ENCODE data around the gene PMVK.

Gene PMVK

DNA sequence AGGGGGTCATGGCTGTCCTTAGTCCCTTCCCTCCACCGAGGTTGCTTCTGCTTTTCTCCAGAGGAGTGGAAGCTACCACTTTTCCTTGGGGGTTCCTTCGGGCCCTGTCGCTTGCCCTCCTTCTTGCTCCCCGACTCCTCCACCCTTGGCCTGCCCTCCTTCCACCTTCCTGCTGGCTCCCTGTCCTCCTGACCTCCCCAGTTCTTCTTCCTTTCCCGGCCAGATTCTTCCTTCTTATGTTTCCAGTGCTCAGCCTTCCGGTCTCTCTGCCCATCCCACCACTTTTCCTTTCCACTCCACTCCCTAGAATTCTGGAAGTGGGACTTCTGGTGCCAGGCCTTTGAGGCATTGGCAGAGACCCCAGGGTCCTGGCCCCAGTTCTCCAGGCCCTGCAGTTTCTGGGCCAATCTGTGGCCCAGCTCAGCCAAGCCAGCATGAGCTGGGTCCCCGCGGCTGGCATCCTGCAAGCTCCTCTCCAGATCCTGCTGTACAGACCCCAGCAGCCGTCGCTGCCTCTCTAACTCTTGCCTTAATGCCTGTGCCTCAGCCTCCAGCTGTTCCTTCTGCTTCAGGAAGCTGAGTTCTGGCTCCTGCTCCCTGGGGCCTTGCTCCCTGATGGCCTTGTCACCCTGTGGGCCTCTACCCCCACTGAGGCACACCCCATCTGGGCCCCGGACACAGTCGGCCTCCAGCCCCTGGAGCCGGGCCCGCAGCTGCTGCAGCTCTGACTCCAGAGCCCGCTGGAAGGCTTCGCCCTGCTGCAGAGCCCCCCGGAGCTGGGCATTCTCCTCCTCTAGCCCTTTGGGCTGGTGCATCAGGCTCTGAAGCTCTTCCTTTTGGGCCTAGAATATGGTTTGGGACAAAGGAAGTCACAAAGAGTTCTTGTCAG is 9.7 kb upstream of the PMVK start:
- DNase-seq (ENCODE audit: low read depth), result no peak

GRCh38 chr1:154945160-154945961 is 8.8 kb upstream of the PMVK start:
- no peak for DNase-seq (ENCODE audit: low read depth)

DNA sequence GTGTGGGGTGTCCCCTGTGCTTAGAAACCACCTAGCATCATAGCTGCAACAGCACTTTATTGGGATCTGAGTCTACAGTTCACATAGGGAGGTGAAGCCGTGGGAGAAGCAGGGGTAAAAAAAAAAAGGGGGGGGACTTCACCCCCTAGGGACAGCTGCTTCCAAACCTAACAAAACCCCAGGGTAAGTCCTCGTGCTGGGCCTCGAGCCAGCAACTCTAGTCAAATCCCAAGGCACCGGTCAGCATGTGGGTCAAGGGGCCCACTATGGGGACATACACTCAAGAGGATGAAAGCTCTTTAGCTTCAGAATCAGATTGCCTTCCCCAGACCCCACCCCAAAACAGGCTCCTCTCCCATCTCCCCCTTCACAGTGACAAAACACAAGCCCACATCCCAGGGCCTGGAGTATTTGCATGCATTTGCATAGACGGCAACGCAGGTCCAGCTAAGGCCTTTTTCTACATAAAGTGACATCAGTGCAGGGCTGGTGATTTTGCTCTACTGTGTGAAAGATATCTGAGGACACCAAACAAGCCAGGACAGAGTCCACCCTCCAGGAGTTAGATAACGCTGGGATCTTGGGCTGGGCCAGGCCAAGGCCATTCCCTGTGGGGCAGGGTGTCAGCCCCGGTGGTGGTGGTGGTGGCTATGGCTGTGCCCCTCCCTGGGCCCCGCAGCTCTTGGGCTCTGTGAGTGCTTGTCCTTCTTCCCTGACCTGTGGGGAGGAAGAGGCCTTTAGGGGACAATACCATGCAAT is 8.1 kb upstream of the PMVK start:
- no peak for DNase-seq (ENCODE audit: low read depth)

- no peak for DNase-seq (ENCODE audit: low read depth)
Observed at GRCh38 chr1:154943649-154944400, 7.3 kb upstream of the PMVK start.

DNA sequence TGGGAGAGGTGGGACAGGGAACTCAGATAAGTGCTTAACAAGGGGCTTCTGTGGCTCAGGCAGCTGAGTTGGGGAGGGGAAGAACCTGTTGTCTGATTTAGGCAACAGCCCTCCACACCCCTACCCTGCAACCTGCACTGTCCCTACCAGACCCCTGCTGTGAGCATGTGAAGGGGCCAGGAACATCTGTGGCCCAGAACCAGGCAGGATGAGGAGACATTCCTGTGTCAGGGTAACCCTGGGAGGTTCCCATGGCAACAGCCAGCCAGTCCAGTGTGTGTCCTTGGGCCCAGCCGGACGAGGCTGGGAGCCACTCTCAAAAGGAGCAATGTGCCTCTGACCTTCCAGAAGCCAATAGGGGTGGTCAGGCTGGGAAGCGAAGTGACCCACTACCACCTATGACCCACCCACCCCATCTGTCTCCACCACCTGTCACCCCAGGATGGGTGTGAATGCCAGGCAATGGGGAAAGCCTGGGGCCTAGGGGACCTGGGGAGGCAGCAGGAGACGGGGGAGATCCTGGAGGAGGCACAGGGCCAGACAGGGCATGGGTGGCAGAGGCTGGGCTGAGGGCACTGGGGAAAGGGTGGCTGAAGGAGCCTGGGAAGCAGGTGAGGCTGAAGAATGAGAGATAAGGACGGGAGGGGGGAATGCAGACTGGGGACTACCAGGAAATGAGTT is 5.0 kb upstream of the PMVK start:
- DNase-seq (ENCODE audit: low read depth), result no peak

DNA sequence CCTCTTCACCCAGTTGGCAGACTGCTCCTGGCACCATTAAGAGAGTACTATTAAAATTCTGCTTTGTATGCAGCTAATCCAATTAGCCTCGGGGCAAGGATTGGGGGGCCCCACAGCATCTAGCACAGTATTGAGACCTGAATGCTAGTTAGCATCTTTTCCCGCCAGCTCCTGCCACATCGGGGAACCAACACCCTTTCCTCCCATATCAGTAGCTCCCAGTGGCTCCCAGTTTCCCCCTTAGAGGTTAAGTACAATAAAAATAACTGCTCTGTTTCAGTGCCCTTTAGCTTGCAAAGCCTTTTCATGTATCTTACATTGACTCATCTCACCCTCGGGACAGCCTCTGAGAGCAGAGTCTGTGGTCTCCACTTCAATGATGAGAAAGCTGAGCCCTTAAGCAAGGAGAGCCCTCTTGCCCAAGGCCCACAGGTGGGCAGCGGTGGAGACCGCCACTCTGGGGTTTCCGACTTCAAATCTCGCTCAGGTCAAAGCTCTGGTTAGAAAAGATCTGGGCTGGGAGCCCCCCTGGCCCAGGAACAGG is 4.2 kb upstream of the PMVK start:
- DNase-seq (ENCODE audit: low read depth), result no peak

GRCh38 chr1:154940213-154940560 is 3.7 kb upstream of the PMVK start:
- DNase-seq (ENCODE audit: low read depth), result no peak

GRCh38 chr1:154938604-154939399 is 2.3 kb upstream of the PMVK start:
- no peak for DNase-seq (ENCODE audit: low read depth)

GRCh38 chr1:154937988-154938386 is 1.5 kb upstream of the PMVK start:
- DNase-seq (ENCODE audit: low read depth), result no peak

DNA sequence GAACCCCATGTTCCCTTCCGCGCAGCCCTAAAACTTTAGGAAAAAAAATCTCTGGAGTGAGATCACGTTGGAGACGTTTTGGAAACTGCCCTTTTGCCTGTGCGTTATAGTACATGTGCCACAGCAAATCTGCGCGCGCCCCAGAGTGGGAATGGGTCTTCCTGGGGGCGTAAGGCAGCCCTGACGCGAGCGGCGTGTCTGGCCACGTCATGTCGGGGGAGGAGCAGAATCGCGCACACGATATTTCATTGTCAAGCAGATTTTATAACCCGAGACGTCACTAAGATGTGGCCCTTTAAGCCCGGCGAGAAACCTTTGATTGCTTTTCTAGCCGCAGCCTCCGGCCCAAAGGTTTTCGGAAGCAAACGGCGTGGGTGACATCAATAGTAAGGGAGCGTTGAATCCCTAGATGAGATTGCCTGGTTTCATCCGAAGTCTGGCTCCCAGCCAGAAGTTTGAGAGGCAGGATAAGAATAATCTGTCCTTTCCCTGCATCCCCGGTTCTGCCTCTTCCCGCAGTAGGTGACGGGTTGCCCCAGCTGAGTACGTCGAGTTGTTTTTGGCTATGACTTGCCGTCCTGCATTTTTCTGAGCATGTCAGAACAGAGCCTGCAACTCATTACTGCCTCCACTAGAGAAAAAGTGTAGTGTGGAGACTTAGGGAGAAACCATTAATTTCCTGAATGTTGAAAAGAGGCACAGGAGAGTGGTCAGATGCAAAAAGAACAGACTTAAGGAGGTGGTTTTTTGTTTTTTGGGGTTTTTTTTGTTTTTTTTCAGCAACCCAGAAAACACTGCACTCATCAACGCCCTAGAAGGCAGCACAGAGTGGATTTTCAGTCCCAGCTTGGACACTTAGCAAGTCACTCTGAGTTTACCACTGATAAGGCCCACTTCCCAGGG is 817 bp upstream of the PMVK start:
- DNase-seq (ENCODE audit: low read depth), result peak; percentile 80

- no peak for DNase-seq (ENCODE audit: low read depth)
Observed at GRCh38 chr1:154935749-154936554, 567 bp downstream of the PMVK start.

GRCh38 chr1:154934358-154934948 is 2.1 kb downstream of the PMVK start:
- no peak for DNase-seq (ENCODE audit: low read depth)

GRCh38 chr1:154931940-154932487 is 4.5 kb downstream of the PMVK start:
- DNase-seq (ENCODE audit: low read depth), result no peak

DNA sequence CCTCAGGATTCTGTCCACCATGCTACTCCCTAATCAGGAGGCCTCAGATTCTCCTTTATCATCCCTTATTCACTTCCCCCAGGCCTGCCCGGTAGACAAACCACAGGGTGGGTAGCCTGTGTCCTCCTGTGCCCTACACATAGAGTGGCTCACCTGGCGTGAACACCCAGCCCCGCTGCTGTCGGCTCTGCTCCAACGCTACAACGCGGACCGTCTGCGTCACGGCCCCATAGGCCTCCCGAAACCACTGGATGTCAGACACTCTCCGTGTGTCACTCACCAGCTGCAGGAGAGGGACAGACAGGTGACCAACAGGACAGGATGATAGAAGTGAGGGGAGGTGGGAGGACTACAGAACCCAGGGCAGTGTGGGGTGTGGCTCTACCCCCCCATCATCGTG is 10.3 kb downstream of the PMVK start:
- DNase-seq (ENCODE audit: low read depth), result no peak

- DNase-seq (ENCODE audit: low read depth), result no peak
Observed at GRCh38 chr1:154925335-154926170, 11.0 kb downstream of the PMVK start.

DNA sequence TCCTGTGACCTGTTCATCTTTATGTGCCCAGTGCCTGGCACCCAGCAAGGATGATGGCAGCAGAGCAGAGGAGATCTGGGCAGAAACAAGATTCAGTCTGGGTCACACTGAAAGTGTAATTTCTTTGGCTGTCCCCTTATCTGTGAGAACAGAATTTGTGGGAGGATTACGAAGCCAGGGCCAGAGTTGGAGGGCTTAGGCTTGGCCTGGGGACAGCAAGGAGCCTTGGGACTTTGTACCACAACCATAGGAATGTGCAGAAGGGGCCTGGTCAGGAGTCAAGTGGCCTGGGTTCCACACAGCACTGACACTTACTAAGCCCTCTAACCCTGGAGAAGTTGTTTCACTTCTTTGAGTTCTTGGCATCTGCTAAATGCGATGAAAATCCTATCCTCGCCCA is 12.8 kb downstream of the PMVK start:
- no peak for DNase-seq (ENCODE audit: low read depth)

GRCh38 chr1:154913273-154913672 is 23.2 kb downstream of the PMVK start:
- no peak for DNase-seq (ENCODE audit: low read depth)

All from HS-27A (cell line).